Measurements from ENCODE around the gene HEATR5A.
"Not testable (repeated sequence)": the region's sequence is repeated elsewhere in the genome, so short reads cannot be mapped to it uniquely, and the experiment has no call there.

The HEATR5A gene

GRCh38 chr14:31439561-31439960 lies 19.2 kb upstream of the HEATR5A start:
- H3K4me3 ChIP-seq (IDR thresholded peaks at IDR 0.05; ENCODE audit: insufficient read depth, low read depth, low read length), result no peak overlapping the region
- no peaks in the 10 kb centered on the region for H4K20me1 ChIP-seq (ENCODE audit: insufficient read depth)
- no peaks in the 10 kb centered on the region for H3K27me3 ChIP-seq (ENCODE audit: insufficient read depth, low read depth)
- H3K9ac ChIP-seq, result no peak overlapping the region
- TF ChIP-seq CTCF (conservative IDR thresholded peaks at IDR 0.05; ENCODE audit: low read depth, low read length), result no peak
- H3K36me3 ChIP-seq (ENCODE audit: insufficient read depth), result no peaks in the 10 kb centered on the region
- H3K4me1 ChIP-seq (ENCODE audit: low read depth, poor library complexity, severe bottlenecking), result no peaks in the 10 kb centered on the region
- H2AFZ ChIP-seq (ENCODE audit: low read depth), result no peak overlapping the region
- H3K4me2 ChIP-seq, result no peak overlapping the region
- no peaks in the 10 kb centered on the region for H3K79me2 ChIP-seq (ENCODE audit: insufficient read depth, low read depth)
- no peak overlapping the region for H3K27ac ChIP-seq

GRCh38 chr14:31437045-31437691 lies 16.8 kb upstream of the HEATR5A start:
- H3K9ac ChIP-seq; H3K4me1 ChIP-seq (ENCODE audit: low read depth, poor library complexity, severe bottlenecking); H4K20me1 ChIP-seq (ENCODE audit: insufficient read depth); H3K36me3 ChIP-seq (ENCODE audit: insufficient read depth); H3K27ac ChIP-seq; H2AFZ ChIP-seq (ENCODE audit: low read depth); H3K27me3 ChIP-seq (ENCODE audit: insufficient read depth, low read depth); H3K4me2 ChIP-seq; H3K79me2 ChIP-seq (ENCODE audit: insufficient read depth, low read depth); H3K4me3 ChIP-seq (IDR thresholded peaks at IDR 0.05; ENCODE audit: insufficient read depth, low read depth, low read length): not testable (repeated sequence)

- Histone ChIP-seq H3K4me1 (ENCODE audit: low read depth, poor library complexity, severe bottlenecking) (no peaks in the 10 kb centered on the region), H4K20me1 (ENCODE audit: insufficient read depth) (no peaks in the 10 kb centered on the region), H3K27ac (no peak overlapping the region), H3K9ac (no peak overlapping the region), H3K36me3 (ENCODE audit: insufficient read depth) (no peaks in the 10 kb centered on the region), H3K4me3 (IDR thresholded peaks at IDR 0.05; ENCODE audit: insufficient read depth, low read depth, low read length) (no peak overlapping the region), H3K4me2 (no peak overlapping the region), H3K27me3 (ENCODE audit: insufficient read depth, low read depth) (no peaks in the 10 kb centered on the region), H3K79me2 (ENCODE audit: insufficient read depth, low read depth) (no peaks in the 10 kb centered on the region), H2AFZ (ENCODE audit: low read depth) (no peak overlapping the region)
- TF ChIP-seq CTCF (conservative IDR thresholded peaks at IDR 0.05; ENCODE audit: low read depth, low read length), result no peak
These were observed 14.9 kb upstream of the HEATR5A start for GRCh38 chr14:31435276-31435675.

- no peak for TF ChIP-seq CTCF (conservative IDR thresholded peaks at IDR 0.05; ENCODE audit: low read depth, low read length)
- no peak overlapping the region for H3K27ac ChIP-seq
- no peaks in the 10 kb centered on the region for H3K79me2 ChIP-seq (ENCODE audit: insufficient read depth, low read depth)
- H4K20me1 ChIP-seq (ENCODE audit: insufficient read depth), result no peaks in the 10 kb centered on the region
- H3K4me2 ChIP-seq, result no peak overlapping the region
- no peaks in the 10 kb centered on the region for H3K27me3 ChIP-seq (ENCODE audit: insufficient read depth, low read depth)
- H3K9ac ChIP-seq, result no peak overlapping the region
- no peak overlapping the region for H2AFZ ChIP-seq (ENCODE audit: low read depth)
- no peaks in the 10 kb centered on the region for H3K36me3 ChIP-seq (ENCODE audit: insufficient read depth)
- H3K4me1 ChIP-seq (ENCODE audit: low read depth, poor library complexity, severe bottlenecking), result no peaks in the 10 kb centered on the region
- no peak overlapping the region for H3K4me3 ChIP-seq (IDR thresholded peaks at IDR 0.05; ENCODE audit: insufficient read depth, low read depth, low read length)
These were observed 10.4 kb upstream of the HEATR5A start for GRCh38 chr14:31430634-31431264.

- no peaks in the 10 kb centered on the region for H3K79me2 ChIP-seq (ENCODE audit: insufficient read depth, low read depth)
These were observed 9.4 kb upstream of the HEATR5A start for GRCh38 chr14:31429791-31430190.

More at GRCh38 chr14:31429791-31430190, 9.4 kb upstream of the HEATR5A start:
- Histone ChIP-seq H3K4me1 (ENCODE audit: low read depth, poor library complexity, severe bottlenecking) (no peaks in the 10 kb centered on the region), H3K9ac (no peak overlapping the region), H3K4me2 (no peak overlapping the region), H3K4me3 (IDR thresholded peaks at IDR 0.05; ENCODE audit: insufficient read depth, low read depth, low read length) (no peak overlapping the region), H3K27me3 (ENCODE audit: insufficient read depth, low read depth) (no peaks in the 10 kb centered on the region), H4K20me1 (ENCODE audit: insufficient read depth) (no peaks in the 10 kb centered on the region), H3K36me3 (ENCODE audit: insufficient read depth) (no peaks in the 10 kb centered on the region), H3K27ac (no peak overlapping the region), H2AFZ (ENCODE audit: low read depth) (no peak overlapping the region)
- no peak for TF ChIP-seq CTCF (conservative IDR thresholded peaks at IDR 0.05; ENCODE audit: low read depth, low read length)

Measured in KMS-11 (cell line).